Kidney (tissue), 14 donors: ENCODE results near the gene PRKAR1B. TPM values are rescaled to one million over a fixed set of nuclear protein-coding genes. Genes with fewer than 3 reads are reported as not detected.

ENCODE experiments used
- DNase-seq, 5 donors: peaks; one replicate each; pipeline ENCODE4 v3.0.0-alpha.2; 2013 to 2020
- FAIRE-seq: peaks from 2 replicates; lab custom pipeline; 2012; peaks lifted over from hg19 to GRCh38; lab: Jason Lieb, UNC
- H3K27ac ChIP-seq, 2 donors: one replicate each; pipeline ENCODE4 v1.7.0; 2013; ENCODE audit warnings: low read depth in 2 of 2, low read length in 2 of 2, inconsistent platforms in 1 of 2
- H3K27me3 ChIP-seq: one replicate; pipeline ENCODE4 v1.7.1; 2013; ENCODE audit warnings: low read length, inconsistent platforms; ENCODE audit not compliant: control insufficient read depth, insufficient read depth
- H3K36me3 ChIP-seq, 3 donors: one replicate each; pipeline versions ENCODE4 v1.7.0 to v1.7.1; 2013; ENCODE audit warnings: low read length in 3 of 3, control low read depth in 1 of 3, inconsistent platforms in 1 of 3; ENCODE audit not compliant: insufficient read depth in 3 of 3, control insufficient read depth in 2 of 3
- H3K4me1 ChIP-seq, 3 donors: one replicate each; pipeline versions ENCODE4 v1.7.0 to v1.7.1; 2013; ENCODE audit warnings: low read length in 3 of 3, inconsistent platforms in 1 of 3, low read depth in 1 of 3; ENCODE audit not compliant: control insufficient read depth in 2 of 3, insufficient read depth in 2 of 3
- H3K4me3 ChIP-seq, 3 donors: one replicate each; pipeline versions ENCODE4 v1.7.0 to v1.8.1; 2013; ENCODE audit warnings: low read length in 3 of 3, control low read depth in 1 of 3, inconsistent platforms in 1 of 3
- H3K9ac ChIP-seq, 3 donors: one replicate each; pipeline versions ENCODE4 v1.7.0 to v1.7.1; 2013; ENCODE audit warnings: low read length in 3 of 3, control low read depth in 1 of 3, inconsistent platforms in 1 of 3
- H3K9me3 ChIP-seq, 3 donors: one replicate each; pipeline versions ENCODE4 v1.7.0 to v1.7.1; 2013; ENCODE audit warnings: low read length in 3 of 3, control low read depth in 1 of 3, inconsistent platforms in 1 of 3; ENCODE audit not compliant: control insufficient read depth in 2 of 3, insufficient read depth in 1 of 3
- intact Hi-C: fragments of 100-400 bp; cut with DNase I; formaldehyde crosslinking; loops from one replicate; pipeline ENCODE4 v1.11.1; 2022
- polyA plus RNA-seq: library from polyadenylated mRNA; stranded (reverse); fragments of 350-450 nt; fragmentation: Illumina TruSeq; extraction: RNeasy Lipid Tissue Mini Kit (QIAGEN cat#74804); gene quantifications from one replicate; pipeline ENCODE4 v1.2.3, GENCODE V29; 2014; ENCODE audit warnings: low read depth, low replicate concordance; ENCODE audit not compliant: insufficient read depth
- total RNA-seq: library from RNA; stranded (reverse); fragmentation: NEBNext Ultra II Directional; extraction: Animal tissue kit (Norgen Biotek cat#: 25700); gene quantifications from one replicate; pipeline ENCODE4 v1.2.1, GENCODE V29; 2021
- TF ChIP-seq, protein P1 (sequence below): IDR thresholded peaks from 3 replicates; pipeline ENCODE4 v1.5.1; 2012; ENCODE audit warnings: mild to moderate bottlenecking, moderate library complexity, borderline replicate concordance; ENCODE audit not compliant: insufficient read depth; ENCODE audit errors: extremely low read depth
- donor health status: control.
- donor health status: control.
- donor health status: control.
- donor health status: control.
- donor health status: control.
- donor health status: DM: yes; HTN: yes; CAD: no.
- donor health status: Normal renal cell carcinoma (clear cell type).

PRKAR1B gene
- total and polyA plus RNA-seq, 2 donors from 2014 or later, result 15.9 to 21.4 TPM

DNA sequence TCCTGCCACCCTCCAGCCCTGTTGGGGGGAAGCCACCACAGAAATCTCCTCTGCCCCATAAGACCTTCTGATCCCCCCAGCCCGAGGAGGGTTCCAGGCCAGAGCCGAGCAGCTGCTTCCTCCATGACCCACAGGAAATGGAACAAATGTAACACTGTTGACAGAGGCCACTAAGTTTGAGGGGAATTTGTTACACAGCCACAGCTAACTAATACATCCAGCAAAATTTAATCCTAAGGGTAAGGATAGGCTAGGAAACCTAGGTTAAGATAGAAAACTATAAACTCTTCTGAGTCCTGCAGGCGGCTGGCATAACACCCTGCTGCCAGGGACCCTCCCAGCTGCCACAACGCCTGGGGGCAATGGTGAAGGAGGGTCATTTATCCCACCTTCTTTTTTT lies 140.6 kb downstream of the PRKAR1B start:
- TF ChIP-seq, protein P1, sequence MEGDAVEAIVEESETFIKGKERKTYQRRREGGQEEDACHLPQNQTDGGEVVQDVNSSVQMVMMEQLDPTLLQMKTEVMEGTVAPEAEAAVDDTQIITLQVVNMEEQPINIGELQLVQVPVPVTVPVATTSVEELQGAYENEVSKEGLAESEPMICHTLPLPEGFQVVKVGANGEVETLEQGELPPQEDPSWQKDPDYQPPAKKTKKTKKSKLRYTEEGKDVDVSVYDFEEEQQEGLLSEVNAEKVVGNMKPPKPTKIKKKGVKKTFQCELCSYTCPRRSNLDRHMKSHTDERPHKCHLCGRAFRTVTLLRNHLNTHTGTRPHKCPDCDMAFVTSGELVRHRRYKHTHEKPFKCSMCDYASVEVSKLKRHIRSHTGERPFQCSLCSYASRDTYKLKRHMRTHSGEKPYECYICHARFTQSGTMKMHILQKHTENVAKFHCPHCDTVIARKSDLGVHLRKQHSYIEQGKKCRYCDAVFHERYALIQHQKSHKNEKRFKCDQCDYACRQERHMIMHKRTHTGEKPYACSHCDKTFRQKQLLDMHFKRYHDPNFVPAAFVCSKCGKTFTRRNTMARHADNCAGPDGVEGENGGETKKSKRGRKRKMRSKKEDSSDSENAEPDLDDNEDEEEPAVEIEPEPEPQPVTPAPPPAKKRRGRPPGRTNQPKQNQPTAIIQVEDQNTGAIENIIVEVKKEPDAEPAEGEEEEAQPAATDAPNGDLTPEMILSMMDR, result no peak
- FAIRE-seq (no peak), DNase-seq (peak in 1 of 5 donors; percentile 53)
- intact Hi-C loops, result no loop called here
- Histone ChIP-seq H3K27me3 (no peaks in the 10 kb centered on the region), H3K9ac (no peak overlapping the region), H3K27ac (no peak overlapping the region), H3K4me3 (no peak overlapping the region), H3K9me3 (peaks cover 0 to 8% (median 0%) of the 10 kb centered on the region in 3 donors), H3K36me3 (peaks cover 0 to 13% (median 5%) of the 10 kb centered on the region in 3 donors), H3K4me1 (peaks cover 0 to 5% (median 3%) of the 10 kb centered on the region in 3 donors)

DNA sequence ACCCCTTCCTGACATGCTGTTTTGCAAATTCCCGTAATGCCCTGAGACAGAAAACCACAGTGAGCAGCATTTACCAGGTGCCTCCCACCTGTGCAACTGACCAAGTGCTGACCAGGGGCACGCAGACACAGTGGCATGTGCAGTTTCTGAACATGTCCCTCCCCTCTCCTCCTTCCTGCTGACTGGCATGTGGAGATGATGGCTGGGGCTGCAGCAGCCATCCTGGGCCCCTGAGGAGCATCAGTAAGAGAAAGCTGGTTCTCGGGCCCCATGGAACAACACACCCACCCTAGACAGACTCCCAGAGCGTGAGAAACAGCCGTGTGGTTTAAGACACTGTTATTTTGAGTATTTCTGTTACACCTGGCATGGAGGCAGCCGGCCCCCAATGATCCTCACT lies 141.2 kb downstream of the PRKAR1B start:
- H3K27me3 ChIP-seq, result no peaks in the 10 kb centered on the region
- no peak overlapping the region for H3K27ac ChIP-seq
- H3K36me3 ChIP-seq, result peaks cover 0 to 13% (median 5%) of the 10 kb centered on the region in 3 donors
- peak in 1 of 5 donors; percentile 32 for DNase-seq
- intact Hi-C loops, result no loop called here
- no peak overlapping the region for H3K9ac ChIP-seq
- peaks cover 0 to 5% (median 3%) of the 10 kb centered on the region in 3 donors for H3K4me1 ChIP-seq
- no peak for FAIRE-seq
- peaks cover 0 to 8% (median 0%) of the 10 kb centered on the region in 3 donors for H3K9me3 ChIP-seq
- TF ChIP-seq, protein P1, result no peak
- no peak overlapping the region for H3K4me3 ChIP-seq

DNA sequence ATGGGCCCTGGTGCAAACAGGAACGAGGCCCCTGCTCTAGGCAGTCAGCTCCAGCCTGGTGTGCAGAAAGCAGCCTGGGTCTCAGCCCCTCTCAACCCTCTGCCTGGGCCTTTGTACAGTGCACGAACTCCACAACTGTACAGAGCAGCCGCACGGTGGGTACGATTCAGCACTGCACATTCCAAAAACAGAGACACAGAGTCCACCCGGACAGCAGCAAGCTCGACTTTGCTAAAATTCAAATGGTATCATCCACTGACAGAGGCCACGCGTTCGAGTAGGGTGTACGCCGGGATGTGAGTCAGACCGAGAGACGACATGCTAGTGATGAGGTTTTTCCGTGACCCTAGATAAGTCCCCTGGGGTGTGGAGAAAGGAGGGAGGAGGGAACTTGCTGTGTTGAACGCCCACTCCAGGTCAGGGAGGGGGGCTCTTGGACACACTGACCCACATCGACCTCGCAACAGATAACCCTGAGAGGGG lies 141.8 kb downstream of the PRKAR1B start:
- DNase-seq (peak in 1 of 5 donors; percentile 44), FAIRE-seq (no peak)
- intact Hi-C loops, result no loop called here
- peaks cover 0 to 13% (median 5%) of the 10 kb centered on the region in 3 donors for H3K36me3 ChIP-seq
- no peak overlapping the region for H3K9ac ChIP-seq
- no peak overlapping the region for H3K27ac ChIP-seq
- peaks cover 0 to 5% (median 3%) of the 10 kb centered on the region in 3 donors for H3K4me1 ChIP-seq
- H3K27me3 ChIP-seq, result no peaks in the 10 kb centered on the region
- H3K4me3 ChIP-seq, result no peak overlapping the region
- TF ChIP-seq, protein P1, result no peak
- peaks cover 0 to 8% (median 0%) of the 10 kb centered on the region in 3 donors for H3K9me3 ChIP-seq
